A549 (cell line): ENCODE data around the gene ODAD3.

ENCODE experiments used
- CTCF ChIP-seq: fragments of >200 bp; sonication (Bioruptor Twin); formaldehyde crosslinking; IDR thresholded peaks from 3 replicates; pipeline ENCODE4 v1.5.1; 2016
- POLR2A ChIP-seq: IDR thresholded peaks from 2 replicates; pipeline ENCODE4 v1.6.1; 2012; ENCODE audit warnings: mild to moderate bottlenecking, low read length
- RAD21 ChIP-seq, 2 experiments: fragments of >200 bp in 1 of 2; sonication (Bioruptor Twin) in 1 of 2; formaldehyde crosslinking in 1 of 2; IDR thresholded peaks in 1 of 2; conservative IDR thresholded peaks in 1 of 2; 2 replicates in 1 of 2; 3 replicates in 1 of 2; pipeline ENCODE4 v1.6.1; 2012 to 2018; ENCODE audit warnings: inconsistent platforms in 1 of 2

GRCh38 chr19:11410682-11411081, 24.2 kb downstream of the ODAD3 start:
- no peak for TF ChIP-seq POLR2A
- TF ChIP-seq CTCF = no peak
- TF ChIP-seq RAD21 (conservative IDR thresholded peaks at IDR 0.05 in 1 of 2, IDR thresholded peaks at IDR 0.05 in 1 of 2) = no peak
